ENCODE measurements around the gene PTCH1.
A peak's percentile ranks its signal among the peaks of the same experiment; 100 is the strongest.

Gene PTCH1

GRCh38 chr9:95510709-95511615 lies 5.8 kb downstream of the PTCH1 start (continued):
- TF ChIP-seq ZBTB7A (tag by site-specific recombination; IDR thresholded peaks at IDR 0.05; ENCODE audit: low read depth) (0 out of 2 replicates have a peak, but pooled peaks have one; percentile 41), ZNF623 (tag by site-specific recombination; IDR thresholded peaks at IDR 0.05) (no peak; the same call in 1 of the 2 replicates), BCL11B (tag by site-specific recombination; IDR thresholded peaks at IDR 0.05; ENCODE audit: low read depth) (no peak), ZNF785 (tag by site-specific recombination; IDR thresholded peaks at IDR 0.05) (no peak), ZNF404 (tag by site-specific recombination; IDR thresholded peaks at IDR 0.05) (no peak), IKZF3 (tag by site-specific recombination; IDR thresholded peaks at IDR 0.05) (peak; percentile 82), HOXD13 (CRISPR knock-in tag; IDR thresholded peaks at IDR 0.05; ENCODE audit: borderline replicate concordance) (no peak), ZNF585B (tag by site-specific recombination; IDR thresholded peaks at IDR 0.05) (no peak), ZNF830 (tag by site-specific recombination; IDR thresholded peaks at IDR 0.05; ENCODE audit: low read depth) (no peak), ZNF10 (tag by site-specific recombination; IDR thresholded peaks at IDR 0.05) (0 out of 2 replicates have a peak, but pooled peaks have one; percentile 11), ZBTB1 (tag by site-specific recombination; IDR thresholded peaks at IDR 0.05) (no peak), ZBTB49 (tag by site-specific recombination; IDR thresholded peaks at IDR 0.05; ENCODE audit: low read depth) (no peak), ZNF521 (tag by site-specific recombination; IDR thresholded peaks at IDR 0.05) (no peak), MEIS1 (CRISPR knock-in tag; IDR thresholded peaks at IDR 0.05; ENCODE audit: borderline replicate concordance) (no peak), PRDM10 (tag by site-specific recombination; IDR thresholded peaks at IDR 0.05) (peak; percentile 88), ZNF311 (tag by site-specific recombination; IDR thresholded peaks at IDR 0.05; ENCODE audit: borderline replicate concordance) (no peak), FEZF1 (tag by site-specific recombination; IDR thresholded peaks at IDR 0.05) (no peak; the same call in 1 of the 2 replicates), ZNF76 (tag by site-specific recombination; IDR thresholded peaks at IDR 0.05; ENCODE audit: borderline replicate concordance, low read depth) (peak; percentile 75; the same call in 1 of the 2 replicates), ZNF221 (tag by site-specific recombination; IDR thresholded peaks at IDR 0.05; ENCODE audit: borderline replicate concordance) (no peak), KLF8 (tag by site-specific recombination; IDR thresholded peaks at IDR 0.05) (peak; percentile 85), REPIN1 (tag by site-specific recombination; IDR thresholded peaks at IDR 0.05; ENCODE audit: low read depth) (no peak), ZNF777 (tag by site-specific recombination; IDR thresholded peaks at IDR 0.05; ENCODE audit: borderline replicate concordance) (no peak), ZNF544 (tag by site-specific recombination; IDR thresholded peaks at IDR 0.05) (no peak), ZNF626 (tag by site-specific recombination; IDR thresholded peaks at IDR 0.05) (no peak), KLF7 (tag by site-specific recombination; IDR thresholded peaks at IDR 0.05; ENCODE audit: borderline replicate concordance) (peak; percentile 64; the same call in 1 of the 2 replicates), ZNF639 (tag by site-specific recombination; IDR thresholded peaks at IDR 0.05) (no peak), ZNF600 (tag by site-specific recombination; IDR thresholded peaks at IDR 0.05) (no peak), ZNF19 (tag by site-specific recombination; IDR thresholded peaks at IDR 0.05; ENCODE audit: low read depth) (no peak), SP2 (tag by site-specific recombination; IDR thresholded peaks at IDR 0.05) (peak; percentile 75), ZNF239 (tag by site-specific recombination; IDR thresholded peaks at IDR 0.05) (no peak), ZNF692 (tag by site-specific recombination; IDR thresholded peaks at IDR 0.05) (peak; percentile 62)

Measured in HEK293 (cell line).